A549 (cell line): ENCODE results near the gene ZNF43.

Source experiments
- BHLHE40 ChIP-seq: IDR thresholded peaks from 2 replicates; pipeline ENCODE4 v1.6.1; 2012; ENCODE audit warnings: low read depth, low read length, inconsistent platforms
- CBX8 ChIP-seq: fragments of 200-600 bp; sonication (generic); IDR thresholded peaks from 2 replicates; pipeline ENCODE4 v1.6.1; 2016
- CEBPB ChIP-seq, 2 experiments: fragments of >200 bp in 1 of 2; sonication (Bioruptor Twin) in 1 of 2; formaldehyde crosslinking in 1 of 2; IDR thresholded peaks; 2 replicates each; pipeline ENCODE4 v1.6.1; 2012 to 2016
- CHD4 ChIP-seq: fragments of 200-600 bp; sonication (generic); IDR thresholded peaks from 2 replicates; pipeline ENCODE4 v1.6.1; 2016; ENCODE audit warnings: antibody characterized with exemption, mild to moderate bottlenecking, borderline replicate concordance
- CTCF ChIP-seq: fragments of >200 bp; sonication (Bioruptor Twin); formaldehyde crosslinking; IDR thresholded peaks from 3 replicates; pipeline ENCODE4 v1.5.1; 2016
- GATA3 ChIP-seq: IDR thresholded peaks from 2 replicates; pipeline ENCODE4 v1.6.1; 2012; ENCODE audit warnings: borderline replicate concordance
- JUNB ChIP-seq: fragments of >200 bp; sonication (Bioruptor Twin); formaldehyde crosslinking; IDR thresholded peaks from 2 replicates; pipeline ENCODE4 v1.6.1; 2016
- MAFK ChIP-seq: fragments of 450-650 bp; IDR thresholded peaks from 2 replicates; pipeline ENCODE4 v1.6.1; 2014; ENCODE audit not compliant: partially characterized antibody
- MAX ChIP-seq: IDR thresholded peaks from 2 replicates; pipeline ENCODE4 v1.6.1; 2012
- POLR2A ChIP-seq: IDR thresholded peaks from 2 replicates; pipeline ENCODE4 v1.6.1; 2012; ENCODE audit warnings: mild to moderate bottlenecking, low read length
- REST ChIP-seq: fragments of 200-600 bp; sonication (generic); IDR thresholded peaks from 2 replicates; pipeline ENCODE4 v1.6.1; 2016; ENCODE audit warnings: antibody characterized with exemption, mild to moderate bottlenecking, moderate library complexity

- TF ChIP-seq CTCF (no peak), MAFK (no peak), CEBPB (IDR thresholded peaks at IDR 0.05) (no peak), GATA3 (no peak), CHD4 (no peak), MAX (no peak), CBX8 (no peak), JUNB (no peak), POLR2A (no peak), BHLHE40 (no peak), REST (no peak)
Observed at GRCh38 chr19:21823224-21823623, 12.8 kb downstream of the ZNF43 start.
